HepG2 (cell line): Measurements from ENCODE around the gene SLC12A1. TPM values are rescaled to one million over a fixed set of nuclear protein-coding genes. Genes with fewer than 3 reads are reported as not detected.

Experiments
- AHR ChIP-seq: IDR thresholded peaks from 2 replicates; pipeline ENCODE4 v1.6.1; 2018; ENCODE audit warnings: missing genetic modification reagents, missing compliant biosample characterization
- ASH2L ChIP-seq: fragments of 300-600, 200-600 bp; sonication (generic); IDR thresholded peaks from 2 replicates; pipeline ENCODE4 v1.7.0; 2017; ENCODE audit warnings: low read depth, mild to moderate bottlenecking, moderate library complexity, mixed read lengths, low read length; ENCODE audit not compliant: insufficient read length
- ELF3 ChIP-seq: IDR thresholded peaks from 2 replicates; pipeline ENCODE4 v1.6.1; 2016; ENCODE audit warnings: missing genetic modification reagents, missing compliant biosample characterization
- HDAC1 ChIP-seq: sonication (generic); formaldehyde crosslinking; IDR thresholded peaks from 2 replicates; pipeline ENCODE4 v1.5.1; 2020; ENCODE audit warnings: mild to moderate bottlenecking, missing genetic modification reagents
- HNF4A ChIP-seq: sonication (generic); formaldehyde crosslinking; IDR thresholded peaks from 2 replicates; pipeline ENCODE4 v1.4.0; 2020; ENCODE audit warnings: missing genetic modification reagents
- IRF1 ChIP-seq: sonication (generic); formaldehyde crosslinking; IDR thresholded peaks from 2 replicates; pipeline ENCODE4 v1.4.0; 2020; ENCODE audit warnings: low read depth, mild to moderate bottlenecking, missing genetic modification reagents
- PHF8 ChIP-seq: sonication (generic); formaldehyde crosslinking; IDR thresholded peaks from 2 replicates; pipeline ENCODE4 v1.5.0; 2020; ENCODE audit warnings: missing genetic modification reagents
- POLR2A ChIP-seq, 2 experiments: IDR thresholded peaks; 2 replicates each; pipeline ENCODE4 v1.6.1; 2011; ENCODE audit warnings: low read depth in 2 of 2, low read length in 2 of 2, mild to moderate bottlenecking in 1 of 2, moderate library complexity in 1 of 2; ENCODE audit not compliant: insufficient read depth in 1 of 2
- RBFOX2 ChIP-seq: fragments of 200-400 bp; formaldehyde crosslinking; IDR thresholded peaks from 2 replicates; pipeline ENCODE4 v1.6.1; 2017; ENCODE audit warnings: low read depth, mild to moderate bottlenecking, low read length
- TRIM24 ChIP-seq: sonication (generic); formaldehyde crosslinking; IDR thresholded peaks from 2 replicates; pipeline ENCODE4 v1.8.0; 2022; ENCODE audit warnings: mild to moderate bottlenecking, missing genetic modification reagents
- ZBTB1 ChIP-seq: sonication (generic); formaldehyde crosslinking; IDR thresholded peaks from 2 replicates; pipeline ENCODE4 v1.4.0; 2020; ENCODE audit warnings: missing genetic modification reagents, borderline replicate concordance
- ZBTB42 ChIP-seq: sonication (generic); formaldehyde crosslinking; IDR thresholded peaks from 2 replicates; pipeline ENCODE4 v1.5.0; 2020; ENCODE audit warnings: mild to moderate bottlenecking, missing genetic modification reagents
- ZNF121 ChIP-seq: sonication (generic); formaldehyde crosslinking; IDR thresholded peaks from 2 replicates; pipeline ENCODE4 v1.5.0; 2020; ENCODE audit warnings: mild to moderate bottlenecking, missing genetic modification reagents
- ZNF317 ChIP-seq: sonication (generic); formaldehyde crosslinking; IDR thresholded peaks from 2 replicates; pipeline ENCODE4 v1.5.0; 2020; ENCODE audit warnings: mild to moderate bottlenecking, missing genetic modification reagents
- ZNF749 ChIP-seq: sonication (generic); formaldehyde crosslinking; IDR thresholded peaks from 2 replicates; pipeline ENCODE4 v1.8.0; 2022; ENCODE audit warnings: mild to moderate bottlenecking, missing genetic modification reagents, moderate library complexity, borderline replicate concordance
- ZNF761 ChIP-seq: sonication (generic); formaldehyde crosslinking; conservative IDR thresholded peaks from 2 replicates; pipeline ENCODE4 v1.4.0; 2020; ENCODE audit warnings: mild to moderate bottlenecking, missing genetic modification reagents
- ZNF839 ChIP-seq: sonication (generic); formaldehyde crosslinking; IDR thresholded peaks from 2 replicates; pipeline ENCODE4 v1.4.0; 2020; ENCODE audit warnings: missing genetic modification reagents, mild to moderate bottlenecking, borderline replicate concordance
- ZSCAN29 ChIP-seq: sonication (generic); formaldehyde crosslinking; conservative IDR thresholded peaks from 2 replicates; pipeline ENCODE4 v1.4.0; 2020; ENCODE audit warnings: mild to moderate bottlenecking, missing genetic modification reagents
- polyA plus RNA-seq, 8 experiments: library from polyadenylated mRNA; depleted of rRNA in 3 of 8; stranded (reverse) in 7 of 8; unstranded in 1 of 8; fragments of >200 nt; fragmentation: Illumina TruSeq in 4 of 8; extraction: Trizol in 4 of 8; gene quantifications; 2 replicates each; pipeline versions ENCODE4 v1.2.1 to v1.2.3, GENCODE V29; 2011 to 2016; ENCODE audit warnings: low read depth in 4 of 8, missing spikeins in 1 of 8, mixed read lengths in 1 of 8; ENCODE audit not compliant: insufficient read depth in 1 of 8
- total RNA-seq, 5 experiments: library from RNA; depleted of rRNA; stranded (reverse); fragments of >200 nt; fragmentation: Illumina TruSeq; extraction: Trizol; gene quantifications; 2 replicates each; pipeline ENCODE4 v1.2.3, GENCODE V29; 2016; ENCODE audit warnings: low read depth in 1 of 5
- TF ChIP-seq, protein P1 (sequence below): sonication (generic); formaldehyde crosslinking; IDR thresholded peaks from 2 replicates; pipeline ENCODE4 v1.4.0; 2020; ENCODE audit warnings: missing genetic modification reagents, borderline replicate concordance
- TF ChIP-seq, protein P2 (sequence below): IDR thresholded peaks from 2 replicates; pipeline ENCODE4 v1.6.1; 2016; ENCODE audit warnings: low read depth, control low read depth
- TF ChIP-seq, protein P3 (sequence below): sonication (generic); formaldehyde crosslinking; IDR thresholded peaks from 2 replicates; pipeline ENCODE4 v1.9.0; 2021; ENCODE audit warnings: missing genetic modification reagents, mild to moderate bottlenecking, borderline replicate concordance

SLC12A1 gene
- total and polyA plus RNA-seq, 2 of the 13 experiments (the other 11 are each of a cell fraction or from before 2014, with no cell fraction given) = not detected

GRCh38 chr15:48330855-48331795, 125.0 kb downstream of the SLC12A1 start, which contains the start of gene DUT (continued):
- TF ChIP-seq, protein P1, sequence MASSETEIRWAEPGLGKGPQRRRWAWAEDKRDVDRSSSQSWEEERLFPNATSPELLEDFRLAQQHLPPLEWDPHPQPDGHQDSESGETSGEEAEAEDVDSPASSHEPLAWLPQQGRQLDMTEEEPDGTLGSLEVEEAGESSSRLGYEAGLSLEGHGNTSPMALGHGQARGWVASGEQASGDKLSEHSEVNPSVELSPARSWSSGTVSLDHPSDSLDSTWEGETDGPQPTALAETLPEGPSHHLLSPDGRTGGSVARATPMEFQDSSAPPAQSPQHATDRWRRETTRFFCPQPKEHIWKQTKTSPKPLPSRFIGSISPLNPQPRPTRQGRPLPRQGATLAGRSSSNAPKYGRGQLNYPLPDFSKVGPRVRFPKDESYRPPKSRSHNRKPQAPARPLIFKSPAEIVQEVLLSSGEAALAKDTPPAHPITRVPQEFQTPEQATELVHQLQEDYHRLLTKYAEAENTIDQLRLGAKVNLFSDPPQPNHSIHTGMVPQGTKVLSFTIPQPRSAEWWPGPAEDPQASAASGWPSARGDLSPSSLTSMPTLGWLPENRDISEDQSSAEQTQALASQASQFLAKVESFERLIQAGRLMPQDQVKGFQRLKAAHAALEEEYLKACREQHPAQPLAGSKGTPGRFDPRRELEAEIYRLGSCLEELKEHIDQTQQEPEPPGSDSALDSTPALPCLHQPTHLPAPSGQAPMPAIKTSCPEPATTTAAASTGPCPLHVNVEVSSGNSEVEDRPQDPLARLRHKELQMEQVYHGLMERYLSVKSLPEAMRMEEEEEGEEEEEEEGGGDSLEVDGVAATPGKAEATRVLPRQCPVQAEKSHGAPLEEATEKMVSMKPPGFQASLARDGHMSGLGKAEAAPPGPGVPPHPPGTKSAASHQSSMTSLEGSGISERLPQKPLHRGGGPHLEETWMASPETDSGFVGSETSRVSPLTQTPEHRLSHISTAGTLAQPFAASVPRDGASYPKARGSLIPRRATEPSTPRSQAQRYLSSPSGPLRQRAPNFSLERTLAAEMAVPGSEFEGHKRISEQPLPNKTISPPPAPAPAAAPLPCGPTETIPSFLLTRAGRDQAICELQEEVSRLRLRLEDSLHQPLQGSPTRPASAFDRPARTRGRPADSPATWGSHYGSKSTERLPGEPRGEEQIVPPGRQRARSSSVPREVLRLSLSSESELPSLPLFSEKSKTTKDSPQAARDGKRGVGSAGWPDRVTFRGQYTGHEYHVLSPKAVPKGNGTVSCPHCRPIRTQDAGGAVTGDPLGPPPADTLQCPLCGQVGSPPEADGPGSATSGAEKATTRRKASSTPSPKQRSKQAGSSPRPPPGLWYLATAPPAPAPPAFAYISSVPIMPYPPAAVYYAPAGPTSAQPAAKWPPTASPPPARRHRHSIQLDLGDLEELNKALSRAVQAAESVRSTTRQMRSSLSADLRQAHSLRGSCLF = no peak
- TF ChIP-seq RBFOX2 = peak; percentile 96
- peak; percentile 90 for TF ChIP-seq ASH2L
- TF ChIP-seq ZNF761 = no peak
- no peak for TF ChIP-seq ZNF317
- peak; percentile 90 for TF ChIP-seq PHF8 (CRISPR knock-in tag)
- no peak for TF ChIP-seq ZSCAN29 (CRISPR knock-in tag)
- TF ChIP-seq, protein P2, sequence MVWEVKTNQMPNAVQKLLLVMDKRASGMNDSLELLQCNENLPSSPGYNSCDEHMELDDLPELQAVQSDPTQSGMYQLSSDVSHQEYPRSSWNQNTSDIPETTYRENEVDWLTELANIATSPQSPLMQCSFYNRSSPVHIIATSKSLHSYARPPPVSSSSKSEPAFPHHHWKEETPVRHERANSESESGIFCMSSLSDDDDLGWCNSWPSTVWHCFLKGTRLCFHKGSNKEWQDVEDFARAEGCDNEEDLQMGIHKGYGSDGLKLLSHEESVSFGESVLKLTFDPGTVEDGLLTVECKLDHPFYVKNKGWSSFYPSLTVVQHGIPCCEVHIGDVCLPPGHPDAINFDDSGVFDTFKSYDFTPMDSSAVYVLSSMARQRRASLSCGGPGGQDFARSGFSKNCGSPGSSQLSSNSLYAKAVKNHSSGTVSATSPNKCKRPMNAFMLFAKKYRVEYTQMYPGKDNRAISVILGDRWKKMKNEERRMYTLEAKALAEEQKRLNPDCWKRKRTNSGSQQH (CRISPR knock-in tag) = no peak; the same call in 1 of the 2 replicates
- no peak; the same call in 1 of the 2 replicates for TF ChIP-seq HNF4A (CRISPR knock-in tag)
- no peak for TF ChIP-seq ZNF121
- TF ChIP-seq ZNF749 (CRISPR knock-in tag) = 0 out of 2 replicates have a peak, but pooled peaks have one; percentile 21
- no peak; the same call in 1 of the 2 replicates for TF ChIP-seq ZBTB1
- TF ChIP-seq AHR (CRISPR knock-in tag) = no peak
- no peak; the same call in 1 of the 2 replicates for TF ChIP-seq HDAC1 (CRISPR knock-in tag)
- no peak for TF ChIP-seq ZBTB42
- no peak for TF ChIP-seq ZNF839 (CRISPR knock-in tag)
- peak; percentile 74 to 91 for TF ChIP-seq POLR2A (IDR thresholded peaks at IDR 0.05; ENCODE audit: insufficient read depth in 1 of 2, low read depth in 2 of 2, low read length in 2 of 2)
- TF ChIP-seq, protein P3, sequence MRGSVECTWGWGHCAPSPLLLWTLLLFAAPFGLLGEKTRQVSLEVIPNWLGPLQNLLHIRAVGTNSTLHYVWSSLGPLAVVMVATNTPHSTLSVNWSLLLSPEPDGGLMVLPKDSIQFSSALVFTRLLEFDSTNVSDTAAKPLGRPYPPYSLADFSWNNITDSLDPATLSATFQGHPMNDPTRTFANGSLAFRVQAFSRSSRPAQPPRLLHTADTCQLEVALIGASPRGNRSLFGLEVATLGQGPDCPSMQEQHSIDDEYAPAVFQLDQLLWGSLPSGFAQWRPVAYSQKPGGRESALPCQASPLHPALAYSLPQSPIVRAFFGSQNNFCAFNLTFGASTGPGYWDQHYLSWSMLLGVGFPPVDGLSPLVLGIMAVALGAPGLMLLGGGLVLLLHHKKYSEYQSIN = no peak
- no peak for TF ChIP-seq IRF1 (CRISPR knock-in tag)
- TF ChIP-seq TRIM24 (CRISPR knock-in tag) = no peak
- no peak for TF ChIP-seq ELF3
